ENCODE data around the gene CLBA1. TPM values are rescaled to one million over a fixed set of nuclear protein-coding genes. Genes with fewer than 3 reads are reported as not detected.

Gene CLBA1
- total and polyA plus RNA-seq, 2 donors (not counting 1 experiment from before 2014, with no cell fraction given): 11.3 to 11.7 TPM

GRCh38 chr14:104971447-104972240, 13.9 kb upstream of the CLBA1 start:
- H3K27me3 ChIP-seq (ENCODE audit: control insufficient read depth, insufficient read depth, low read length): no peaks in the 10 kb centered on the region
- peak overlapping the region; percentile 16 for H3K27ac ChIP-seq (ENCODE audit: insufficient read depth, low read length)
- no peak overlapping the region for H3K4me3 ChIP-seq (replicated peaks in 1 of 4; ENCODE audit: control extremely low read depth in 1 of 4, insufficient read depth in 1 of 4, low read depth in 3 of 4, low read length in 4 of 4)
- no peaks in the 10 kb centered on the region for H4K20me1 ChIP-seq (ENCODE audit: control insufficient read depth, extremely low read depth, insufficient read depth, low read length)
- H3K9ac ChIP-seq (ENCODE audit: insufficient read depth, low read length): no peak overlapping the region
- no peak overlapping the region for H3K4me2 ChIP-seq (ENCODE audit: extremely low read depth, insufficient read depth, low read length)
- H3K4me1 ChIP-seq (ENCODE audit: control insufficient read depth, extremely low read depth, insufficient read depth, low read length): peaks cover 43% of the 10 kb centered on the region
- no peak for DNase-seq (ENCODE audit: low read depth in 2 of 2)
- H3K9me3 ChIP-seq (ENCODE audit: control insufficient read depth, insufficient read depth, low read depth, low read length): no peaks in the 10 kb centered on the region
- no peak overlapping the region for H2AFZ ChIP-seq (ENCODE audit: low read length)
- H3K36me3 ChIP-seq (ENCODE audit: control insufficient read depth, insufficient read depth, low read length): no peaks in the 10 kb centered on the region
- TF ChIP-seq CTCF (conservative IDR thresholded peaks at IDR 0.05 in 1 of 2, IDR thresholded peaks at IDR 0.05 in 1 of 2; ENCODE audit: low read depth in 1 of 2, low read length in 2 of 2) (no peak), EZH2 (IDR thresholded peaks at IDR 0.05; ENCODE audit: low read length, missing control alignments) (no peak)
- H3K79me2 ChIP-seq (ENCODE audit: control insufficient read depth, insufficient read depth, low read length): peaks cover 1% of the 10 kb centered on the region

- H2AFZ ChIP-seq (ENCODE audit: low read length): no peak overlapping the region
- H3K4me2 ChIP-seq (ENCODE audit: extremely low read depth, insufficient read depth, low read length): peak overlapping the region; percentile 45
- peaks cover 1% of the 10 kb centered on the region for H3K79me2 ChIP-seq (ENCODE audit: control insufficient read depth, insufficient read depth, low read length)
- no peaks in the 10 kb centered on the region for H3K9me3 ChIP-seq (ENCODE audit: control insufficient read depth, insufficient read depth, low read depth, low read length)
- H3K27ac ChIP-seq (ENCODE audit: insufficient read depth, low read length): peak overlapping the region; percentile 92
- H4K20me1 ChIP-seq (ENCODE audit: control insufficient read depth, extremely low read depth, insufficient read depth, low read length): no peaks in the 10 kb centered on the region
- H3K36me3 ChIP-seq (ENCODE audit: control insufficient read depth, insufficient read depth, low read length): no peaks in the 10 kb centered on the region
- TF ChIP-seq CTCF (conservative IDR thresholded peaks at IDR 0.05 in 1 of 2, IDR thresholded peaks at IDR 0.05 in 1 of 2; ENCODE audit: low read depth in 1 of 2, low read length in 2 of 2) (no peak), EZH2 (IDR thresholded peaks at IDR 0.05; ENCODE audit: low read length, missing control alignments) (no peak)
- H3K27me3 ChIP-seq (ENCODE audit: control insufficient read depth, insufficient read depth, low read length): no peaks in the 10 kb centered on the region
- peaks cover 46% of the 10 kb centered on the region for H3K4me1 ChIP-seq (ENCODE audit: control insufficient read depth, extremely low read depth, insufficient read depth, low read length)
- no peak overlapping the region for H3K4me3 ChIP-seq (replicated peaks in 1 of 4; ENCODE audit: control extremely low read depth in 1 of 4, insufficient read depth in 1 of 4, low read depth in 3 of 4, low read length in 4 of 4)
- DNase-seq (ENCODE audit: low read depth in 2 of 2): peak; percentile 57 to 59
- H3K9ac ChIP-seq (ENCODE audit: insufficient read depth, low read length): no peak overlapping the region
These were observed 13.1 kb upstream of the CLBA1 start for GRCh38 chr14:104972301-104973134.

GRCh38 chr14:104973135-104973384, 12.5 kb upstream of the CLBA1 start:
- peak overlapping the region; percentile 49 for H3K4me2 ChIP-seq (ENCODE audit: extremely low read depth, insufficient read depth, low read length)

More at GRCh38 chr14:104973135-104973384, 12.5 kb upstream of the CLBA1 start:
- DNase-seq (ENCODE audit: low read depth in 2 of 2): no peak
- peaks cover 1% of the 10 kb centered on the region for H3K79me2 ChIP-seq (ENCODE audit: control insufficient read depth, insufficient read depth, low read length)
- no peak for TF ChIP-seq CTCF (conservative IDR thresholded peaks at IDR 0.05 in 1 of 2, IDR thresholded peaks at IDR 0.05 in 1 of 2; ENCODE audit: low read depth in 1 of 2, low read length in 2 of 2)
- TF ChIP-seq EZH2 (IDR thresholded peaks at IDR 0.05; ENCODE audit: low read length, missing control alignments): no peak
- H3K4me3 ChIP-seq (replicated peaks in 1 of 4; ENCODE audit: control extremely low read depth in 1 of 4, insufficient read depth in 1 of 4, low read depth in 3 of 4, low read length in 4 of 4): no peak overlapping the region
- peaks cover 47% of the 10 kb centered on the region for H3K4me1 ChIP-seq (ENCODE audit: control insufficient read depth, extremely low read depth, insufficient read depth, low read length)
- H2AFZ ChIP-seq (ENCODE audit: low read length): no peak overlapping the region
- no peaks in the 10 kb centered on the region for H4K20me1 ChIP-seq (ENCODE audit: control insufficient read depth, extremely low read depth, insufficient read depth, low read length)
- peak overlapping the region; percentile 38 for H3K9ac ChIP-seq (ENCODE audit: insufficient read depth, low read length)
- no peaks in the 10 kb centered on the region for H3K27me3 ChIP-seq (ENCODE audit: control insufficient read depth, insufficient read depth, low read length)
- no peaks in the 10 kb centered on the region for H3K9me3 ChIP-seq (ENCODE audit: control insufficient read depth, insufficient read depth, low read depth, low read length)
- H3K27ac ChIP-seq (ENCODE audit: insufficient read depth, low read length): peak overlapping the region; percentile 92
- H3K36me3 ChIP-seq (ENCODE audit: control insufficient read depth, insufficient read depth, low read length): no peaks in the 10 kb centered on the region

Measured in fibroblast of lung (primary cell).